Mesodermal cell (in vitro differentiated cells): ENCODE measurements around the gene PLN.

Experiments
- H3K27ac ChIP-seq: 2 replicates; pipeline ENCODE4 v1.7.0; 2013; ENCODE audit warnings: mild to moderate bottlenecking, low read depth, low read length, moderate library complexity; ENCODE audit not compliant: severe bottlenecking
- H3K36me3 ChIP-seq: 2 replicates; pipeline ENCODE4 v1.7.1; 2013; ENCODE audit warnings: mild to moderate bottlenecking, low read length, moderate library complexity; ENCODE audit not compliant: control insufficient read depth, insufficient read depth
- H3K4me1 ChIP-seq: one replicate; pipeline ENCODE4 v1.7.1; 2013; ENCODE audit warnings: mild to moderate bottlenecking, low read length; ENCODE audit not compliant: insufficient read depth, control insufficient read depth, poor library complexity, severe bottlenecking
- H3K4me3 ChIP-seq: 2 replicates; pipeline ENCODE4 v1.7.0; 2013; ENCODE audit warnings: low read length, control low read depth, mild to moderate bottlenecking; ENCODE audit not compliant: insufficient read depth, poor library complexity, severe bottlenecking; ENCODE audit errors: extremely low read depth
- H3K9me3 ChIP-seq: 2 replicates; pipeline ENCODE4 v1.7.1; 2013; ENCODE audit warnings: mild to moderate bottlenecking, low read length, moderate library complexity; ENCODE audit not compliant: control insufficient read depth
- WGBS, 2 experiments: methylation state at CpG; one replicate each; pipeline ENCODE4 v1.1.5; 2013; ENCODE audit warnings: missing lambda C conversion rate in 2 of 2; ENCODE audit not compliant: insufficient coverage in 2 of 2; 5-methylcytosine and 5-hydroxymethylcytosine counted together

Gene PLN

DNA sequence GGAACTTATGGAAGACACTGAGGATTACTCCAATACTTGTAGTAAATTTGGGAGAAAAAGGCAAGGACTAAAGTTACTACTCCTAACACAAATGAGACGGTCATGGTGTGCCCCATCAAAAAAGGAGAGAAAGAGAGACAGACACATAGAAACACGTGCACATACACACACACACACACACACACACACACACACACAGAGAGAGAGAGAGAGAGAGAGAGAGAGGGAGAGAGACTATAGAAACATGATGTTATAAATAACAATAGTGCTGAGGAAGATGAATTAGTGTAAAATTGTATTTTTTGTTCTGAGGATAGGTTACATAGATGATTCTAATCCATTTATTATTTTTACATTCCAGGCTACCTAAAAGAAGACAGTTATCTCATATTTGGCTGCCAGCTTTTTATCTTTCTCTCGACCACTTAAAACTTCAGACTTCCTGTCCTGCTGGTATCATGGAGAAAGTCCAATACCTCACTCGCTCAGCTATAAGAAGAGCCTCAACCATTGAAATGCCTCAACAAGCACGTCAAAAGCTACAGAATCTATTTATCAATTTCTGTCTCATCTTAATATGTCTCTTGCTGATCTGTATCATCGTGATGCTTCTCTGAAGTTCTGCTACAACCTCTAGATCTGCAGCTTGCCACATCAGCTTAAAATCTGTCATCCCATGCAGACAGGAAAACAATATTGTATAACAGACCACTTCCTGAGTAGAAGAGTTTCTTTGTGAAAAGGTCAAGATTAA lies 10.5 kb downstream of the PLN start:
- WGBS, 2 experiments = 86 to 87% methylated on average over 1 to 3 of the region's 6 CpGs
- Histone ChIP-seq H3K4me1 (no peaks in the 10 kb centered on the region), H3K27ac (no peak overlapping the region), H3K9me3 (no peaks in the 10 kb centered on the region), H3K4me3 (no peak overlapping the region), H3K36me3 (no peaks in the 10 kb centered on the region)

GRCh38 chr6:118559659-118560058 lies 11.6 kb downstream of the PLN start:
- Histone ChIP-seq H3K4me1 (no peaks in the 10 kb centered on the region), H3K36me3 (no peaks in the 10 kb centered on the region), H3K9me3 (no peaks in the 10 kb centered on the region), H3K27ac (no peak overlapping the region), H3K4me3 (no peak overlapping the region)

GRCh38 chr6:118562248-118562647 lies 14.2 kb downstream of the PLN start:
- H3K36me3 ChIP-seq = peaks cover 6% of the 10 kb centered on the region
- H3K9me3 ChIP-seq = no peaks in the 10 kb centered on the region
- H3K4me3 ChIP-seq = no peak overlapping the region
- no CpG with 5 or more reads among the region's 1 CpG for WGBS, 2 experiments
- H3K27ac ChIP-seq = no peak overlapping the region
- H3K4me1 ChIP-seq = no peaks in the 10 kb centered on the region

DNA sequence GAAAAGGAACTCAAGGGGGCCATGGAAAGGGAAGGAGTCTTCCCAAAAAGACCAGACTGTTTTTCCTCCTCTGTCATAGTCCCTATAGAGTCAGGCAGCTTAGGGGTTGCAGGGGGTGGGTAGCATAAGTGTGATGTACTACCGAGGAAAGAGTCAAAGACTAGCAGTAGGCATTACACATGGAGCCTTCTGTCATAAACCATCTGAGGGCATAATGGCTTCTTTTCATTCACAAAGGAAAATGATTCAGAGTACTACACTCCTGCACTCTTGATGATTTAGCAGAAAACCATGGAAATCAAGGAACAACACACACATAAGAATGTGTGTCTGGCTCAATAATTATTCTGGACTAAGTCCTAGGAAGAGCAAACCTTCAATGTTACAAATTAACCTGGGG lies 14.9 kb downstream of the PLN start:
- no peak overlapping the region for H3K27ac ChIP-seq
- WGBS, 2 experiments = no CpG with 5 or more reads among the region's 1 CpG

GRCh38 chr6:118565311-118565960 lies 17.3 kb downstream of the PLN start:
- Histone ChIP-seq H3K4me1 (no peaks in the 10 kb centered on the region), H3K27ac (no peak overlapping the region), H3K36me3 (peaks cover 6% of the 10 kb centered on the region), H3K4me3 (no peak overlapping the region), H3K9me3 (no peaks in the 10 kb centered on the region)
- WGBS, 2 experiments = 76 to 90% methylated on average over 2 to 4 of the region's 5 CpGs

More for the DNA sequence above, 14.9 kb downstream of the PLN start:
- H3K4me1 ChIP-seq = no peaks in the 10 kb centered on the region
- H3K4me3 ChIP-seq = no peak overlapping the region
- H3K36me3 ChIP-seq = peaks cover 6% of the 10 kb centered on the region
- no peaks in the 10 kb centered on the region for H3K9me3 ChIP-seq

- H3K4me3 ChIP-seq = no peak overlapping the region
- no peak overlapping the region for H3K27ac ChIP-seq
- H3K4me1 ChIP-seq = no peaks in the 10 kb centered on the region
- H3K36me3 ChIP-seq = peaks cover 6% of the 10 kb centered on the region
- WGBS, 2 experiments = 88 to 100% methylated on average over 1 of the region's 3 CpGs
- no peaks in the 10 kb centered on the region for H3K9me3 ChIP-seq
These were observed 19.9 kb downstream of the PLN start for GRCh38 chr6:118567974-118568373.

DNA sequence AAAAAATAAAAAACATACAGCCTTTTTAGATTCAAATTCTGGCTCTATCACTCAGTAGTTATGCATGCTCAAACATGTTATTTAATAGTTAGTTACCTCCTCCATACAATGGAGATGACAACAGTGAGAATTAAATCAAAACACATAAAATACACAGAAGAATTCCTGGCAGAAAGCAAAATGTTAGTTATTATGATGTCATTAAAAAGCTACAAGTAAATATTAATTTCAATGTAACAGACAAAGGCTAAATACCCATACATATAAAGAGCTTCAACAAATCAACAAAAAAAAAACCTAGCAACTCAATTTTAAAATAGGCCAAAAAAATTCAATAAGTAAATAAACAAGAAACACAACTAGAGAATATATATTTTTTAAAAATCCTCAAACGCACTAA lies 21.4 kb downstream of the PLN start:
- no peak overlapping the region for H3K4me3 ChIP-seq
- H3K9me3 ChIP-seq = peaks cover 8% of the 10 kb centered on the region
- peaks cover 14% of the 10 kb centered on the region for H3K36me3 ChIP-seq
- no peaks in the 10 kb centered on the region for H3K4me1 ChIP-seq
- H3K27ac ChIP-seq = no peak overlapping the region
- WGBS, 2 experiments = no CpG with 5 or more reads among the region's 1 CpG

GRCh38 chr6:118571121-118571520 lies 23.0 kb downstream of the PLN start:
- no CpG with 5 or more reads among the region's 2 CpGs for WGBS, 2 experiments

GRCh38 chr6:118574051-118574865 lies 26.2 kb downstream of the PLN start:
- Histone ChIP-seq H3K27ac (peak overlapping the region; percentile 81), H3K36me3 (peaks cover 25% of the 10 kb centered on the region), H3K4me1 (no peaks in the 10 kb centered on the region), H3K4me3 (no peak overlapping the region), H3K9me3 (peaks cover 52% of the 10 kb centered on the region)
- WGBS, 2 experiments = 96 to 97% methylated on average over 12 to 13 of the region's 13 CpGs

More at GRCh38 chr6:118571121-118571520, 23.0 kb downstream of the PLN start:
- Histone ChIP-seq H3K4me3 (no peak overlapping the region), H3K27ac (no peak overlapping the region), H3K4me1 (no peaks in the 10 kb centered on the region), H3K9me3 (peaks cover 24% of the 10 kb centered on the region), H3K36me3 (peaks cover 23% of the 10 kb centered on the region)

- Histone ChIP-seq H3K4me3 (no peak overlapping the region), H3K36me3 (peaks cover 34% of the 10 kb centered on the region), H3K27ac (no peak overlapping the region), H3K9me3 (peaks cover 59% of the 10 kb centered on the region), H3K4me1 (peaks cover 9% of the 10 kb centered on the region)
- WGBS, 2 experiments = 67 to 75% methylated on average over 2 of the region's 4 CpGs
These were observed 29.9 kb downstream of the PLN start for GRCh38 chr6:118577972-118578371.
